Measurements from ENCODE around the gene CRY2.

CRY2 gene

DNA sequence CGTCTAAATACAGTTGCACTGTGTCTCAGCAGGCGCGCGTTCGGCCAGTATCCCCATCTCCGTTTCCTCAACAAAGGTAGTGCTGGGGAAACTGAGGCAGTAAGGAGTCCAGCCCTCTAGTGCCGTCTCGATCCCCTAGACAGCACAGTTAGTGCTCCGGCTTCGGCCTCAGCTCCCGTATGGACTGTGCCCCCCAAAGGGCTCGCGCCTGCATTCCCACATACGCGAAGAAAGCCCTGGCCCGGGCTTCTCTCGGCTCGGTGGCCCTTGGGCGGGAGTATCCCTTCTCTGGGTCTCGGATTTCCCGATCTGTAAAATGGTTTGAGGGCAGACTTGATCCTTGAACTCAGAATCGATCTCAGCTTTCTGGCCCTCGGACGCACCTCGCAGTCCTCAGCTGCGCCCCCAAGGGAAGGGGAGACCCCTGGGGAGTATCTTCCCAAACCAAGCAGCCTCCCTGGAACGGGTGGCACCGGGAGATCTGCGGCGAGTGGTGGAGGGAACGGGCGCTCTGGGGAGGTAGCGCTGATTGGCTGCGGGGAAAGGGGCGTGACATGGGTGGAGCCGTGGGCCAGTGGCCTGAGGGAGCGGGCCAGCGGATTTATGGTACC is 71.2 kb downstream of the CRY2 start:
- DNase-seq (ENCODE audit: low spot score) = peak; percentile 80

DNA sequence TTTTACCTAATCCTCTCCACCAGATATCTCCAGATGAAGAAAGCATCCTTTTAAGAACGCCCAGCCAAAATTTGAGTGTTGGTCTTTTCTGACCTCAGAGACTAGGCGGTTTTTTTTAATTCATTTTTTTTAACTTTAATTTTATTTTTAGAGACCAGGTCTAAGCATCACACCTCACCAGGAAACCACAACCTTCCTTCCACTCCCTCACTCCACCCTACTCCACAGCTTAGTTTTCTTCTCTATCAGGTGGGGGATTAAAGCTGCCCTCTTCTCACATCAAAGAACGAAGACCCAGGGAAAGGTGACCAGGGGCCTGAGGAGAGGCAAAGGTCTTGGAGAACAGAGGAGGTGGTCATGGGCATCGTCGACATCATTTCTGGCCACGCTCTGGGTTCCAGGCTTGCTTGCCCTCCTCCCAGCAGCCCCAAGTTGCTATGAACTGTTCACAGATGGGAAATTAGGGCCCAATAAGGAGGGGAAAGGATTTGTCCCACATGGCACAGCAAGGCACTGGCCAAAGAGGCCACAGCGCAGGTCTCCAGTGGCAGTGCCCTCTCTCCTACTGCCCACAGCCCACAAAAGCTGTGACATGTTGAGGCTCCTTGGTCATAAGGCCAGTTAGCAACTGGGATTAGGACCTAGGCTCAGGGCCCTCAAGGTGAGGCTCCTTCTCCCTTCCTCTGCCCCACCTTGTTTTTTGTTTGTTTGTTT is 71.8 kb downstream of the CRY2 start:
- no peak for DNase-seq (ENCODE audit: low spot score)

DNA sequence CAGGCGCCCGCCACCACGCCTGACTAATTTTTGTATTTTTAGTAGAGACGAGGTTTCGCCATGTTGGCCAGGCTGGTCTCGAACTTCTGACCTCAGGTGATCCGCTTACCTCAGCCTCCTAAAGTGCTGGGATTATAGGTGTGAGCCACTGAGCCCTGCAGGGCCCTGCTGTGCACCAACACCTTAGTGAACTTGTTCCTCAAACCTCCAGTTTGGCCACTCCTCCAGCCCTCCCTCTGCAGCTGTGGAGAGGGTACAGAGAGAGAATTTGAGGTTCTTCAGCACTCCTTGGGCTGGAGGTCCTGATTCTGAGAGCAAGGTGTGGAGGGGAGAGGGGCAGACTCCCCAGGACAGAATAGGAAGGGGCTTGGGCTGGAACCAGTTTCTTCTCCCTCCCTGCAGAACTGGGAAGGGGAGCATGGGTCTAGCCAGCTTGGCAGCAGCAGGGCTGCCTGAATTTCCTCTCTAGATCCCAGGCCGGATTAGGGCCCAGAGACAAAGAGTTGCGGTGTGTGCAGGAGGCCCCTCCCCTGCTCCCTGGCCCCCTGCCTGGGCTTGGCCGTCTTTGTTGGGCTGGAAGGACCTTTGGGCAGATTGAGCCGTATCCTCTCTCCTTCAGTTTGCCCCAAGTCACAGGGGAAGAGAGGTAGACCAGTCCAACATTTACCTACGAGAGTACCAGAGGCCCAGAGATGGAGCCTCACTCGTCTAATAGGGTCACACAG is 72.7 kb downstream of the CRY2 start:
- no peak for DNase-seq (ENCODE audit: low spot score)

DNA sequence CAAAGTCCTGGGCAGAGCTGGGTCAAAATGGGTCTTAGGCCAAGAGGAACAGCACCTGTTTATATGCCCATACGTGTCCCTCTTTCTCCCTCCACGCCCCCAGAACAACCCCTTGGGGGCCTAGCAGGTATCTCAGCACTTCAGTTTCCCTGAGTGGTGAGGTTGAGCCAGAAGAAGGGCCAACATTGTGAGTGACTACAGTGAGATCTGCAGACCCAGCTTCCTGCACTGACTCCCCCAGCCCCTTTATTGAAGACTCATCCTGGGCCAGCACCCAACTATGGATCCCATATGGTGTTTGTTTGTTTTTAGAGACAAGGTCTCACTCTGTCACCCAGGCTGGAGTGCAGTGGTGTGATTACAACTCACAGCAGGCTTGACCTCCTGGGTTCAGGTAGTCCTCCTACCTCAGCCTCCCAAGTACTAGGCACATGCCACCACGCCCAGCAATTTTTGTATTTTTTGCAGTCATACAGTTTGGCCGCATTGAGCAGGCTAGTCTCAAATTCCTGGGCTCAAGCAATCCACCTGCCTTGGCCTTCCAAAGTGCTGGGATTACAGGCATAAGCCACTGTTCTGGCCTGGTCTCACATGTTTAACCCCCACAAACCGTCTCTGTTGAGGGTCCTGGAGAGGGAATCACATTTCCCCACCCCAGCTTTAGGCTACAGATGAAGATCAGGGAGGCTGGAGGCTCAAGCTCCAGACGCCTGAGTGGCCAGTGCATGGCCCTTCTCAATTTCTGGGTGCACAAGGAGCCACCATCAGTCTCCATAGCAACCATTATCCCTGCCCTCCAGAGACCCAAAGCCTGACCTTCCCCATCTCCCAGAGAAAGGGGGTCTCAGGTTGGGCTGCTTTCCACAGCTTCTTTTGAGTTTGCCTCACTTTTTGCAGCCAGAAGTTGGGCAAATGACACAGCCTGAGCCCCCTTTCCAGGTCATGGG is 73.5 kb downstream of the CRY2 start:
- DNase-seq (ENCODE audit: low spot score) = no peak

DNA sequence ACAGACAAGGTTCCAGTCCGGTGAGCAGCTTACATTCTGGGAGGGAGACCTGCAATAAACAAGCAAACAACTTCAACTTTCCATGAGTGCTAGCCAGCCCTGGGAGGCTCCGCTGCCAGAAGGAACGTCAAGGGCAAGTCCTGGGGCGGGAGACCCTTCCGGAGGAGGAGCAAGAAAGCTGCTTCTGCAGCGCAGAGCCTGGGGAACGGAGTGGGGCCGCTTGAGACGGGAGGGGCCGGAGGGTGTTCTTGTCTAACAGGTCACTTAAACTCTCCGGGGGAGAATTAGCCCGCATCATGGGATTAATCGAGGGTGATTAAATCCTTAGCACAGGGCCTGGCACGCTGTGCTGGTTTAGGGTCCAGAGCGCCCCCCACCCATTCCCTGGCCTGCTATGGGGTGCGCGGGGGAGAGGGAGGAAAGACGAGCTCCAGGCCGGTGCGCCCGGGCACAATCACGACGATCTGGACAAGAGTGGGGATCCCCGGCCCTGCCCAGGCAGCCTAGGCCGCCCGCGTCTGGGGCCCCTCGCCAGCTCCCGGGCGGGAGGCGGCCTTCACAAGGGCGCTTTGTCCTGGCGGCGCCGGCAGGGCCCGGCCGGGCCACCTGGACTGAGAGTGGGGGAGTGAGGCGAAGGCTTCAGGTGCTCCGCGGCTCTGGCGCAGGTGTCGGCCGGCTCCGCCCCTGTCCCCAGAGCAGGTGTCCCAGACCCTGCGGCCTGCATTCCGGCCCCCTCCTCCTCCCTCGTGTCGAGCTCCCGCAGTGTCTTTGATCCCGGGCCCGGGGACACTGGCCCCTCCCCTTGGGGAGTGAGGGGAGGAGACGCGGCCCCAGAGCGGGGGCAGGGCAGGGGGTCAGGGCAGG is 74.5 kb downstream of the CRY2 start:
- no peak for DNase-seq (ENCODE audit: low spot score)

DNA sequence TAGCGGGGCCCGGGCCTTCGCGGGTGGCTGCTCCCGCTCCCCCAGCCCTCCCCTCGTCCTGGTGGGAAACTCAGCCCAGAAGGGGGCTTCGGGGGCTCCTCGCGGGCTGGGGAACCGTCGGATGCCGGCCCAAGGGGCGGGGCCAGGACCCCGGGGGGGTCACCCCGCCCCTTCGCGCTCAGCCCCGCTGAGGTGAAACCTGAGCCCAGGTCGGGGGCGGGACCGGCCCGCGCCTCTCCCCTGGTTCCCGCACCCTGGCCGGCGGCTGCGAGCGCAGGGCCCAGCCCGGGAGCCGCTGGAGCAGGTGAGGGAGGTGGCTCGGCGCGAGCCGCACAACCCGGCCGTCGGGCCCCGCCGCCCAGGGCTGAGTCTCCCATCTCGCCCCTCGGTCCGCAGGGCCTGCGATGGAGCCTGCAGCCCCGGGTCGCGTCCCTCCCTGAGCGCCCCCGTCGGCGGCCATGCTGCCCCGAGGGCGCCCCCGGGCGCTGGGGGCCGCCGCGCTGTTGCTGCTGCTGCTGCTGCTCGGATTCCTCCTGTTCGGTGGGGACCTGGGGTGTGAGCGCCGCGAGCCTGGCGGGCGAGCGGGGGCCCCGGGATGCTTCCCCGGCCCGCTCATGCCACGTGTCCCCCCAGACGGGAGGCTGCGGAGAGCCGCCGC is 75.3 kb downstream of the CRY2 start, which contains the start of gene LARGE2:
LARGE2 (plus strand) TSS at position 232 of the 658 bp plus-strand sequence; CDS start at position 459, 227 bp downstream.
- no peak for DNase-seq (ENCODE audit: low spot score)

DNA sequence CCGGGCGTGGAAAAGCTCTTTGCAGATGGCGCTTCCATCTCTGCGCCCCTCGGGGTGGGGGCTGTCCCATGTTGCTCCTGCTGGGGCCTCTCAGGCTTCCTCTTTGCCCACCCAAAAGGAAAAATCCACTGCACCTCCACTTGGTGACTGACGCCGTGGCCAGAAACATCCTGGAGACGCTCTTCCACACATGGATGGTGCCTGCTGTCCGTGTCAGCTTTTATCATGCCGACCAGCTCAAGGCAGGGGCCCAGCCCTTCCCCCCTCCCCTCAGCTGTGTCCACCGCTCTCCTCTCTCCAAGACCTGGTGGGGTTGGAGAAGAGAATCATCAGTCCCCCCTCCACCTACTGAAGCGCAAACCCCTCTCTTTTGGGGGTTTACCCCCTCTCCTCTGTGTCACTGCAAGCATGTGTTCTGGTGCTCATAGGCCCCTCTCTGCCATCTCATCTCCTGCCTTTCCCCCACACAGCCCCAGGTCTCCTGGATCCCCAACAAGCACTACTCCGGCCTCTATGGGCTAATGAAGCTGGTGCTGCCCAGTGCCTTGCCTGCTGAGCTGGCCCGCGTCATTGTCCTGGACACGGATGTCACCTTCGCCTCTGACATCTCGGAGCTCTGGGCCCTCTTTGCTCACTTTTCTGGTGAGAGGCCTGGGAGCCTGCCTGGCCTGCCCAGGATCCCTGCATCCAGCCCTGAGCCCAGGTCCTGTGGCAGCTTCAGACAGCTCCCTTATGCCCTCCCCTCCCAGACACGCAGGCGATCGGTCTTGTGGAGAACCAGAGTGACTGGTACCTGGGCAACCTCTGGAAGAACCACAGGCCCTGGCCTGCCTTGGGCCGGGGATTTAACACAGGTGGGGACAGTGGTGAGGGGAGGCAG is 77.0 kb downstream of the CRY2 start:
- DNase-seq (ENCODE audit: low spot score) = no peak

DNA sequence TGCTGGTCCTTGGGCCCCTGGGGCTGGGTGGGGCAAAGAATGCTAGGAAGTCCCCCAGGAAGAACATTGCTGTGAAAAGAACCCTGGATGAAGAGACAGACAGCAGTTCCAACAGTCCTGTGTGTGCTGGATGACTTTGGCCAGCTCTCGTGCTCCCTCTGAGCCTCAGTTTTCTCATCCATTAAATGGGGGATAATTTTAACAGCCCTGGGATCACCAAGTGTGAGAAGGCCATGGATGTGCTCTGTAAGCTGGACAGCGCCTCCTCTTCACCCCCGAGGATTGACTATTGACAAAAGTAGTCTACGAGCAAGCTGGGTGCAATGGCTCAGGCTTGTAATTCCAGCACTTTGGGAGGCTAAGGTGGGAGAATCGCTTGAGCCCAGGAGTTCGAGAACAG is 77.7 kb downstream of the CRY2 start:
- no peak for DNase-seq (ENCODE audit: low spot score)

DNA sequence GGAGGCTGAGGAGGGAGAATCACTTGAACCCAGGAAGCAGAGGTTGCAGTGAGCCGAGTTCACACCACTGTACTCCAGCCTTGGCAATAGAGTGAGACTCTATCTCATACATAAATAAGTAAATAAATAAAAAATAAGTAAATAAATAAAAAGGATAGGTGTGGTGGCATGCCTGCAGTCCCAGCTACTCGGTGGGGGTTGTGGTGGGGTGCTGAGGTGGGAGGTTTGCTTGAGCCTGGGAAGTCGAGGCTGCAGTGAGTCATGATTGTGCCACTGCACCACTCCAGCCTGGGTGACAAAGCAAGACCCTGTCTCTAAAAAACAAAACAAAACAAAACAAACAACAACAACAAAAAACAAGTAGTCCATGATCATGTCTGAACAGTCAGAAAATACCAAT is 78.3 kb downstream of the CRY2 start:
- no peak for DNase-seq (ENCODE audit: low spot score)

DNA sequence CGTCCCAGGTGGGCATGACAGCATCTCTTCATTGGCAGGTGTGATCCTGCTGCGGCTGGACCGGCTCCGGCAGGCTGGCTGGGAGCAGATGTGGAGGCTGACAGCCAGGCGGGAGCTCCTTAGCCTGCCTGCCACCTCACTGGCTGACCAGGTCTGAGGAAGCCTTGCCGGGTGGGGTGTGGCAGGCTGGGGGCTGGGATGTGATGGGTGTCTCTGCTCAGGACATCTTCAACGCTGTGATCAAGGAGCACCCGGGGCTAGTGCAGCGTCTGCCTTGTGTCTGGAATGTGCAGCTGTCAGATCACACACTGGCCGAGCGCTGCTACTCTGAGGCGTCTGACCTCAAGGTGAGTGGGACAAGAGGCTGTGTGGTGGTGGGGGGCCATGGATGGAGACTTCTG is 78.7 kb downstream of the CRY2 start:
- DNase-seq (ENCODE audit: low spot score) = no peak

DNA sequence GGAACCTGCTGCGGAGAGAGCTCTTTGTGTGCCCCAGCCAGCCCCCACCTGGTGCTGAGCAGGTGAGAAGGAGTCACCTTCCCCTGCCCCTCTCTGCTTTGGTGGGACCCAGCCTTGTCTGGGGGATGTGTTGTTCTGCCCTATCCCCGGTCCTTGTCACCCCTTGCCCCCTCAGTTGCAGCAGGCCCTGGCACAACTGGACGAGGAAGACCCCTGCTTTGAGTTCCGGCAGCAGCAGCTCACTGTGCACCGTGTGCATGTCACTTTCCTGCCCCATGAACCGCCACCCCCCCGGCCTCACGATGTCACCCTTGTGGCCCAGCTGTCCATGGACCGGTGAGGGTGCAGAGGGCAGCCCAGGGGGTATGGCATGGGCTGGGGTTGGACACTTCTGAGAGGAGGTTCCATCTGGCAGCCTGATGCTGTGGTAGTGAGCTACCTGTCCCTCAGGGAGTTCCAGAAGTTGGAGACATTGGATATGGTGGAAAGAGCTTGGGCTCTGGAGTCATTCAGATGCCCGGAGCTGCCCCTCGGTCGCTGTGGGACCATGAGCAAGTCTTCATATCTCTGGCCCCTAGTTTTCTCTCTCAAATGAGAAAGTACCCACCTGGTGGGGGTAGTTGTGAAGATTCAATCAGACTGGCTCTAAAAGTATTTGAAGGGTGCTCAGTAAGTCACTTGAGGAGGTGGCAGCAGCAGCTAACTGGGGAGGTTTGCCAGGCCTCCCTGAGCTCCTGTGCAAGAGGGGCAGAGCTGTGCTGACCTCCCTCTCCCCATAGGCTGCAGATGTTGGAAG is 79.5 kb downstream of the CRY2 start:
- no peak for DNase-seq (ENCODE audit: low spot score)

DNA sequence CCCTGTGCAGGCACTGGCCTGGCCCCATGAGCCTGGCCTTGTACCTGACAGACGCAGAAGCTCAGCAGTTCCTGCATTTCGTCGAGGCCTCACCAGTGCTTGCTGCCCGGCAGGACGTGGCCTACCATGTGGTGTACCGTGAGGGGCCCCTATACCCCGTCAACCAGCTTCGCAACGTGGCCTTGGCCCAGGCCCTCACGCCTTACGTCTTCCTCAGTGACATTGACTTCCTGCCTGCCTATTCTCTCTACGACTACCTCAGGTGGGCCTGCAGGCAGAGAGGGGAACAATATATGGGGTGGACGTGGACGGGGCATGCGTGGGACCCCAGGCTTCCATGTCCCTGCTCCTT is 80.0 kb downstream of the CRY2 start:
- DNase-seq (ENCODE audit: low spot score) = no peak

DNA sequence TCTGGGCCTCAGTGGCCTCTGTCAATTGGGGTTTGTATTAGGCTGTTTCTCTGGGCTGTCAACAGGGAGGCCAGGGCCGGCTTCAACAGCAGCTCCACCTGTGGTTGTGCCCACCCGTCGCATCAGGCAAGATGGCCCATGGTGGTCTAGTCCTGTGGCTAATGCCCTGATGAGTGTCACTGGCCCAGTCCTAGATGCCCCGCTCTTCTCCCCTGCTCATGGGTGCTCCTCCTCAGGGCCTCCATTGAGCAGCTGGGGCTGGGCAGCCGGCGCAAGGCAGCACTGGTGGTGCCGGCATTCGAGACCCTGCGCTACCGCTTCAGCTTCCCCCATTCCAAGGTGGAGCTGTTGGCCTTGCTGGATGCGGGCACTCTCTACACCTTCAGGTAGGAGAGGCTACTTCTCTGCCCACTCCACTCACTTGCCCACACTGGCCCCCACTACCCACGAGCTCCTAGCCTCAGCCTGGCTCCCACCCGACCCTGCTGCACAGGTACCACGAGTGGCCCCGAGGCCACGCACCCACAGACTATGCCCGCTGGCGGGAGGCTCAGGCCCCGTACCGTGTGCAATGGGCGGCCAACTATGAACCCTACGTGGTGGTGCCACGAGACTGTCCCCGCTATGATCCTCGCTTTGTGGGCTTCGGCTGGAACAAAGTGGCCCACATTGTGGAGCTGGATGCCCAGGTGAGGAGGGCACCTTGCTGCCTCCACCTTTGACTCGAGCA is 80.6 kb downstream of the CRY2 start:
- DNase-seq (ENCODE audit: low spot score) = no peak

DNA sequence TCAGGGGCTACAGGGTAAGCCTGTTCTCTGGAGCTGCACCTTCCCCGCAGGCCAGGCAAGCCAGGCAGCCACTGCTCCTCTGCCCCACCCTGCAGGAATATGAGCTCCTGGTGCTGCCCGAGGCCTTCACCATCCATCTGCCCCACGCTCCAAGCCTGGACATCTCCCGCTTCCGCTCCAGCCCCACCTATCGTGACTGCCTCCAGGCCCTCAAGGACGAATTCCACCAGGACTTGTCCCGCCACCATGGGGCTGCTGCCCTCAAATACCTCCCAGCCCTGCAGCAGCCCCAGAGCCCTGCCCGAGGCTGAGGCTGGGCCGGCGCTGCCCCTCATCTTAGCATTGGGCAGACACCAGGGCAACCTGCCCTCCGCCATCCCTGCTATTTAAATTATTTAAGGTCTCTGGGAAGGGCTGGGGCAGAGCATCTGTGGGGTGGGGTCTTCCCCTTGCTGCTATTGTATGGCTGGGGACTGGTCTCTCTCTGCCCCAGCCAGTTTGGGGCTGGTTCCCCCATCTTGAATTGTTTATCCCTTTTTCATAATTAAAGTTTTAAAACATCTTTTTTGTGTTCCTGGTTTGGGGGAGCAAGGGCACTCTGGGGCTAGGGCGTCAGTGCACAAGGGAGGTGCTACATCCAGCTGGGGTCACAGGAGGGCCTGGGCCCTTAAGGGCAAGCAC is 81.4 kb downstream of the CRY2 start:
- no peak for DNase-seq (ENCODE audit: low spot score)

DNA sequence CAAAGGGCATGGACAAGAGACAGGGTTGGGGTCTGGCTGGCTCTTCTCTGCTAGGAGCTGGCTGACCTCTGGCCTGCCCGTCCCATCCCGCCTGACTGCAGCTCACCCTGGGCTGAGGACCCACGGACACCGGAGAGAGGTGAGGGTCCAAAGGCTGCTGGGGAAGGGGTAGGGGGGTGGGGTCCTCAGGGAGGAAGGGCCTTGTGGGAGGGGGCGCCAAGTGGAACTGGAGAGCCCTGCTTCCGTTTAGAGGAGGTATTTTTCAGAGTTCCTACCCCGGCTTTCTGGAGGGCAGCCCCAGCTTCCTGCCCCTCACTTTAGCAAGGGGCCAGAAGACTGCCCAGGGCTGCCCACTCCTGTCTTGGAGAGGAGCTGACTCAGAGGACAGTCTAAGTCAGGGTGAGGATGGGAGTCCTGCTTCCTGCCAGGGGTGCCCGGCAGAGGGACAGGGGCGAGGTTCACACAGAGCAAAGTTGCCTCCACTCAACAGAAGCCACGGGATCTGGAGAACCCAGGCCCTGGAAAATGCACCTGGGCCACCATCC is 82.3 kb downstream of the CRY2 start:
- DNase-seq (ENCODE audit: low spot score) = no peak

DNA sequence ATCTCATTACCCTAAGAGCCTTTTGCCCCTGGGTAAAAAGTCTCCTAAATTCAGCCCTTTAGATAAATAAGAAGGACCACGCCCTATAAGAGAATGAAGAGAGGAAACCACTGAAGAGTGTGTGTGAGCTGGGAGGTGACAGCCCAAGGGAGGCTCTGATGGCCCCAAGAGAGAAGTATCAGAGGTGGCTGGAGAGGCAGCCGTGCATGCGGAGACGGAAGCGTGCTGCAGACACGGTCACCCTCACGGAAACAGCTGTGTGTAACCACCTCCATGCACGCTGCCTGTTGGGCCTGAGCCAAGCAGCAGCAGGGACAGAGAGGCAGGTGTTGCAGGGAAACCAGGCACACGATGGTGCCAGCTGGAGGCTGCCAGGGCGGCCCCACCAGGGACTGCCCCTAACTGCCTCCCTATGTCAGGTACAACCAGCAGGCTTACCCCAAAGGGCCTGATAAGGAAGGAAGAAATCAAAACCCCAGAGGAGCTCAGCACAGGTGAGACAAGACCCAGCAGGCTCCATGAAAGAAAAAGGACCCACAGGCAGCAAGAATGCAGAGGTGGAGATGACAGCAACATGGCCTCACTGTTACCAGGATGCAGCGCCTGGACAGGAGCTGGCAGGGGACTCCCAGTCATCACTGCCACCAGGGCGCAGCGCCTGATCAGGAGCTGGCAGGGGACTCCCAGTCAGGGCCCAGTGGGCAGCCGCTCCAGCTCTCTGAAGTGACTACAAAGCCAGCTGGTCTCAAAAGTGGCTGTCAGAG is 82.9 kb downstream of the CRY2 start:
- no peak for DNase-seq (ENCODE audit: low spot score)

All from putamen (tissue), 1 donor.